NCI-H82 treated with DMSO at 0.1 percent for 48 hours (cell line): ENCODE measurements around the gene MYD88.

Source experiments
- DNase-seq: peaks from one replicate; lab custom pipeline; 2025; ENCODE audit not compliant: unreplicated experiment; lab: John Stamatoyannopoulos, UW

MYD88 gene

GRCh38 chr3:38138349-38139190 lies at the start of gene MYD88:
MYD88 (plus strand) TSS chr3:38138661; CDS start chr3:38138701, 40 bp downstream.
- DNase-seq = no peak

- no peak for DNase-seq
Observed at GRCh38 chr3:38089163-38089562, 49.3 kb upstream of the MYD88 start.

- no peak for DNase-seq
Observed at GRCh38 chr3:38090453-38090852, 48.0 kb upstream of the MYD88 start.

- no peak for DNase-seq
Observed at GRCh38 chr3:38094999-38095398, 43.5 kb upstream of the MYD88 start.

- DNase-seq = no peak
Observed at GRCh38 chr3:38095669-38096483, 42.6 kb upstream of the MYD88 start.

- no peak for DNase-seq
Observed at GRCh38 chr3:38097446-38098375, 40.8 kb upstream of the MYD88 start.

GRCh38 chr3:38098376-38098723 lies 40.1 kb upstream of the MYD88 start:
- no peak for DNase-seq

GRCh38 chr3:38099518-38099917 lies 38.9 kb upstream of the MYD88 start:
- no peak for DNase-seq

GRCh38 chr3:38100498-38100897 lies 38.0 kb upstream of the MYD88 start:
- DNase-seq = no peak

- no peak for DNase-seq
Observed at GRCh38 chr3:38101811-38102443, 36.5 kb upstream of the MYD88 start.

GRCh38 chr3:38102444-38102814 lies 36.0 kb upstream of the MYD88 start:
- no peak for DNase-seq

GRCh38 chr3:38105525-38105924 lies 32.9 kb upstream of the MYD88 start:
- DNase-seq = no peak

- DNase-seq = no peak
Observed at GRCh38 chr3:38107911-38108648, 30.4 kb upstream of the MYD88 start.

- no peak for DNase-seq
Observed at GRCh38 chr3:38108649-38109579, 29.5 kb upstream of the MYD88 start.

- no peak for DNase-seq
Observed at GRCh38 chr3:38109580-38110313, 28.7 kb upstream of the MYD88 start.

GRCh38 chr3:38110314-38111050 lies 28.0 kb upstream of the MYD88 start:
- DNase-seq = no peak

GRCh38 chr3:38111201-38111600 lies 27.3 kb upstream of the MYD88 start:
- no peak for DNase-seq
